Endothelial cell (in vitro differentiated cells): ENCODE measurements around the gene TMEM168. TPM values are rescaled to one million over a fixed set of nuclear protein-coding genes. Genes with fewer than 3 reads are reported as not detected.

Experiments
- DNase-seq: peaks from one replicate; pipeline ENCODE4 v3.0.0; 2021; ENCODE audit warnings: low spot score
- H3K27ac Mint-ChIP-seq: one replicate; pipeline ENCODE4 v1.8.0; 2021; ENCODE audit warnings: mixed read lengths, inconsistent platforms; ENCODE audit not compliant: unreplicated experiment
- H3K27me3 Mint-ChIP-seq: one replicate; pipeline ENCODE4 v1.8.0; 2021; ENCODE audit warnings: mild to moderate bottlenecking, moderate library complexity, mixed read lengths, inconsistent platforms; ENCODE audit not compliant: unreplicated experiment
- H3K36me3 Mint-ChIP-seq: one replicate; pipeline ENCODE4 v1.8.0; 2021; ENCODE audit warnings: mild to moderate bottlenecking, low read depth, mixed read lengths, inconsistent platforms; ENCODE audit not compliant: unreplicated experiment
- H3K4me1 Mint-ChIP-seq: one replicate; pipeline ENCODE4 v1.8.0; 2021; ENCODE audit warnings: mild to moderate bottlenecking, mixed read lengths, inconsistent platforms; ENCODE audit not compliant: unreplicated experiment
- H3K4me3 Mint-ChIP-seq: one replicate; pipeline ENCODE4 v1.8.0; 2021; ENCODE audit warnings: mild to moderate bottlenecking, mixed read lengths, inconsistent platforms; ENCODE audit not compliant: unreplicated experiment
- H3K9me3 Mint-ChIP-seq: one replicate; pipeline ENCODE4 v1.8.0; 2021; ENCODE audit warnings: mixed read lengths, inconsistent platforms; ENCODE audit not compliant: unreplicated experiment
- total RNA-seq: library from RNA; stranded (reverse); fragmentation: NEBNext Ultra II Directional; extraction: Animal tissue kit (Norgen Biotek cat#: 25700); gene quantifications from one replicate; pipeline ENCODE4 v1.2.1, GENCODE V29; 2021; ENCODE audit not compliant: unreplicated experiment
- TF ChIP-seq, protein P1 (sequence below): fragments of 200-600 bp; sonication (generic); IDR thresholded peaks from one replicate; pipeline ENCODE4 v1.5.0; 2021; ENCODE audit warnings: antibody characterized with exemption; ENCODE audit not compliant: unreplicated experiment

The TMEM168 gene
- total RNA-seq, 1 donor from 2014 or later = 11.6 TPM

DNA sequence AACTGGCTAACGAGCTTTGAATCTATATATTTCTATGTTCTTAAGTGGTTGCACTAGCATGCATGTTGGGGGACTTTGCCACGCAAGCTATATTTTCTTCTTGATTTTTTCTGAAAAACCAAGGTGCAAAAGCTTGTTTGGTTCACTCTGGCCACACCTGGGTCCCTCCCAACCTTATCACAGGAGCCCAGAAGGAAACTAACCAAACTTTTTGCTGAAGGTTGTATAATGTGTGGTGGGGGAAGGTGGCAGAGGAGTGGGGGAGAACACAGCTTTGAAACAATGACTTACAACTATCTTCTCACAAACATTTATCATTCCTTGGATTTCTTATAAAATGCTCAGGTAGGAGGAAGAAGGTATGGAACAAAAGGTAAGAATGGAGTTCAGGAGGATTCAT lies 75.3 kb downstream of the TMEM168 start:
- no peak overlapping the region for H3K4me3 Mint-ChIP-seq
- H3K27me3 Mint-ChIP-seq = no peaks in the 10 kb centered on the region
- TF ChIP-seq, protein P1, sequence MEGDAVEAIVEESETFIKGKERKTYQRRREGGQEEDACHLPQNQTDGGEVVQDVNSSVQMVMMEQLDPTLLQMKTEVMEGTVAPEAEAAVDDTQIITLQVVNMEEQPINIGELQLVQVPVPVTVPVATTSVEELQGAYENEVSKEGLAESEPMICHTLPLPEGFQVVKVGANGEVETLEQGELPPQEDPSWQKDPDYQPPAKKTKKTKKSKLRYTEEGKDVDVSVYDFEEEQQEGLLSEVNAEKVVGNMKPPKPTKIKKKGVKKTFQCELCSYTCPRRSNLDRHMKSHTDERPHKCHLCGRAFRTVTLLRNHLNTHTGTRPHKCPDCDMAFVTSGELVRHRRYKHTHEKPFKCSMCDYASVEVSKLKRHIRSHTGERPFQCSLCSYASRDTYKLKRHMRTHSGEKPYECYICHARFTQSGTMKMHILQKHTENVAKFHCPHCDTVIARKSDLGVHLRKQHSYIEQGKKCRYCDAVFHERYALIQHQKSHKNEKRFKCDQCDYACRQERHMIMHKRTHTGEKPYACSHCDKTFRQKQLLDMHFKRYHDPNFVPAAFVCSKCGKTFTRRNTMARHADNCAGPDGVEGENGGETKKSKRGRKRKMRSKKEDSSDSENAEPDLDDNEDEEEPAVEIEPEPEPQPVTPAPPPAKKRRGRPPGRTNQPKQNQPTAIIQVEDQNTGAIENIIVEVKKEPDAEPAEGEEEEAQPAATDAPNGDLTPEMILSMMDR = no peak
- H3K36me3 Mint-ChIP-seq = no peaks in the 10 kb centered on the region
- no peak for DNase-seq
- H3K4me1 Mint-ChIP-seq = no peaks in the 10 kb centered on the region
- H3K27ac Mint-ChIP-seq = no peak overlapping the region
- H3K9me3 Mint-ChIP-seq = no peaks in the 10 kb centered on the region
